H9 (cell line): ENCODE results near the gene CENPA. TPM values are rescaled to one million over a fixed set of nuclear protein-coding genes. Genes with fewer than 3 reads are reported as not detected.

ENCODE experiments used
- DNase-seq: peaks from one replicate; pipeline ENCODE4 v3.0.0-alpha.2; 2017
- H2AFZ ChIP-seq: one replicate; pipeline ENCODE4 v1.6.1; 2013; ENCODE audit warnings: mild to moderate bottlenecking, low read length, control low read depth, moderate library complexity
- H2AK5ac ChIP-seq: 2 replicates; pipeline ENCODE4 v1.6.1; 2013; ENCODE audit warnings: low read length, control low read depth, mixed read lengths; ENCODE audit not compliant: insufficient read length
- H2BK120ac ChIP-seq: one replicate; pipeline ENCODE4 v1.6.1; 2013; ENCODE audit warnings: low read depth, mild to moderate bottlenecking, low read length, control low read depth, inconsistent platforms; ENCODE audit not compliant: poor library complexity, severe bottlenecking
- H2BK12ac ChIP-seq: 2 replicates; pipeline ENCODE4 v1.6.1; 2013; ENCODE audit warnings: low read length, control low read depth, mixed read lengths, low read depth; ENCODE audit not compliant: insufficient read length
- H2BK15ac ChIP-seq: 2 replicates; pipeline ENCODE4 v1.6.1; 2013; ENCODE audit warnings: low read depth, low read length, control low read depth
- H2BK20ac ChIP-seq: one replicate; pipeline ENCODE4 v1.6.1; 2013; ENCODE audit warnings: low read depth, mild to moderate bottlenecking, low read length, control low read depth, inconsistent platforms; ENCODE audit not compliant: poor library complexity, severe bottlenecking
- H2BK5ac ChIP-seq: 2 replicates; pipeline ENCODE4 v1.6.1; 2013; ENCODE audit warnings: low read length, control low read depth, mixed read lengths; ENCODE audit not compliant: insufficient read length
- H3K14ac ChIP-seq: 2 replicates; pipeline ENCODE4 v1.6.1; 2013; ENCODE audit warnings: low read length, control low read depth; ENCODE audit not compliant: insufficient read depth
- H3K18ac ChIP-seq: 2 replicates; pipeline ENCODE4 v1.6.1; 2013; ENCODE audit warnings: low read depth, mild to moderate bottlenecking, mixed read lengths, low read length, control low read depth; ENCODE audit not compliant: insufficient read length
- H3K23ac ChIP-seq: 2 replicates; pipeline ENCODE4 v1.6.1; 2013; ENCODE audit warnings: low read length, control low read depth, mixed read lengths, low read depth; ENCODE audit not compliant: insufficient read length
- H3K23me2 ChIP-seq: 2 replicates; pipeline ENCODE4 v1.6.1; 2013; ENCODE audit warnings: low read depth, mild to moderate bottlenecking, mixed read lengths, low read length, control low read depth; ENCODE audit not compliant: insufficient read length, poor library complexity, severe bottlenecking
- H3K27ac ChIP-seq: 2 replicates; pipeline ENCODE4 v1.5.1; 2013; ENCODE audit warnings: low read length, control low read depth, mixed read lengths, low read depth; ENCODE audit not compliant: insufficient read length
- H3K27me3 ChIP-seq: 2 replicates; pipeline ENCODE4 v1.6.1; 2013; ENCODE audit warnings: low read length, control low read depth, inconsistent platforms; ENCODE audit not compliant: insufficient read depth
- H3K4ac ChIP-seq: 2 replicates; pipeline ENCODE4 v1.6.1; 2013; ENCODE audit warnings: low read depth, mild to moderate bottlenecking, control low read depth, inconsistent platforms, low read length, moderate library complexity
- H3K4me1 ChIP-seq: 2 replicates; pipeline ENCODE4 v1.6.1; 2013; ENCODE audit warnings: low read length, control low read depth, inconsistent platforms; ENCODE audit not compliant: insufficient read depth
- H3K4me2 ChIP-seq: 2 replicates; pipeline ENCODE4 v1.6.1; 2013; ENCODE audit warnings: low read length, control low read depth, mixed read lengths; ENCODE audit not compliant: insufficient read length, insufficient read depth
- H3K56ac ChIP-seq: 2 replicates; pipeline ENCODE4 v1.6.1; 2013; ENCODE audit warnings: low read depth, mild to moderate bottlenecking, mixed read lengths, low read length, control low read depth; ENCODE audit not compliant: insufficient read length
- H3K79me1 ChIP-seq: 2 replicates; pipeline ENCODE4 v1.6.1; 2013; ENCODE audit warnings: low read depth, mild to moderate bottlenecking, moderate library complexity, low read length, control low read depth, inconsistent platforms; ENCODE audit not compliant: insufficient read depth, poor library complexity, severe bottlenecking
- H3K79me2 ChIP-seq: 2 replicates; pipeline ENCODE4 v1.6.1; 2013; ENCODE audit warnings: low read length, control low read depth, inconsistent platforms; ENCODE audit not compliant: insufficient read depth
- H3K9ac ChIP-seq: 2 replicates; pipeline ENCODE4 v1.6.1; 2013; ENCODE audit warnings: low read length, control low read depth, mixed read lengths; ENCODE audit not compliant: insufficient read length; ENCODE audit errors: extremely low read depth
- H3K9me3 ChIP-seq: one replicate; pipeline ENCODE4 v1.6.1; 2013; ENCODE audit warnings: low read depth, low read length, inconsistent platforms; ENCODE audit not compliant: control insufficient read depth
- H3T11ph ChIP-seq: one replicate; pipeline ENCODE4 v1.6.1; 2013; ENCODE audit warnings: mild to moderate bottlenecking, low read length, control low read depth, inconsistent platforms
- H4K20me1 ChIP-seq: one replicate; pipeline ENCODE4 v1.6.1; 2013; ENCODE audit not compliant: control insufficient read depth, insufficient read length, insufficient read depth
- H4K5ac ChIP-seq: 2 replicates; pipeline ENCODE4 v1.6.1; 2013; ENCODE audit warnings: low read depth, mild to moderate bottlenecking, mixed read lengths, low read length, control low read depth; ENCODE audit not compliant: insufficient read length
- H4K8ac ChIP-seq: replicated peaks from 2 replicates; pipeline ENCODE4 v1.6.1; 2013; ENCODE audit warnings: low read length, control low read depth, mixed read lengths, low read depth; ENCODE audit not compliant: insufficient read length
- H4K91ac ChIP-seq: 2 replicates; pipeline ENCODE4 v1.6.1; 2013; ENCODE audit warnings: low read depth, mild to moderate bottlenecking, moderate library complexity, mixed read lengths, low read length, control low read depth; ENCODE audit not compliant: insufficient read length
- H3K27ac Mint-ChIP-seq, 3 experiments: 2 replicates in 2 of 3; 3 replicates in 1 of 3; pipeline ENCODE4 v1.8.0; 2020 to 2021; ENCODE audit warnings: mixed read lengths in 3 of 3, mild to moderate bottlenecking in 1 of 3, moderate library complexity in 1 of 3
- H3K27me3 Mint-ChIP-seq: 2 replicates; pipeline ENCODE4 v1.8.0; 2021; ENCODE audit warnings: low read depth, mild to moderate bottlenecking, moderate library complexity, mixed read lengths
- H3K36me3 Mint-ChIP-seq, 3 experiments: 2 replicates in 2 of 3; 3 replicates in 1 of 3; pipeline ENCODE4 v1.8.0; 2020 to 2021; ENCODE audit warnings: low read depth in 3 of 3, mixed read lengths in 3 of 3; ENCODE audit not compliant: insufficient read depth in 1 of 3
- H3K4me1 Mint-ChIP-seq, 2 experiments: 2 replicates each; pipeline ENCODE4 v1.8.0; 2020; ENCODE audit warnings: mixed read lengths in 2 of 2
- H3K4me3 Mint-ChIP-seq, 2 experiments: 2 replicates in 1 of 2; 3 replicates in 1 of 2; pipeline ENCODE4 v1.8.0; 2020 to 2021; ENCODE audit warnings: mild to moderate bottlenecking in 2 of 2, mixed read lengths in 2 of 2, moderate library complexity in 1 of 2
- H3K9me3 Mint-ChIP-seq, 2 experiments: 2 replicates in 1 of 2; 3 replicates in 1 of 2; pipeline ENCODE4 v1.8.0; 2020; ENCODE audit warnings: mild to moderate bottlenecking in 2 of 2, mixed read lengths in 2 of 2, moderate library complexity in 1 of 2
- CTCF ChIP-seq: fragments of 200-600 bp; sonication (generic); conservative IDR thresholded peaks from 3 replicates; pipeline ENCODE4 v1.8.0; 2021; ENCODE audit warnings: antibody characterized with exemption, mild to moderate bottlenecking
- WGBS: extraction: QIAGEN DNeasy Blood & Tissue Kit; methylation state at CpG from one replicate; pipeline ENCODE4 v1.1.7; 2013; ENCODE audit warnings: missing lambda C conversion rate, low lambda C conversion rate, mixed read lengths; ENCODE audit not compliant: insufficient read length; ENCODE audit errors: extremely low coverage; 5-methylcytosine and 5-hydroxymethylcytosine counted together
- total RNA-seq: library from RNA; stranded (reverse); gene quantifications from 2 replicates; pipeline ENCODE4 v1.2.1, GENCODE V29; 2021

Gene CENPA
- total RNA-seq, 1 experiment from 2014 or later = 19.3 TPM

- no peak overlapping the region for H3K4ac ChIP-seq
- Mint-ChIP-seq H3K4me3 (no peak overlapping the region), H3K9me3 (no peaks in the 10 kb centered on the region; a peak in 1 of 5 replicates), H3K27ac (peak overlapping the region in 1 of 3 experiments; percentile 25; a peak in 1 of 7 replicates), H3K4me1 (peaks cover 10 to 14% of the 10 kb centered on the region in 2 experiments), H3K36me3 (no peaks in the 10 kb centered on the region), H3K27me3 (peaks cover 10% of the 10 kb centered on the region)
- no peaks in the 10 kb centered on the region for H3K23me2 ChIP-seq
- H2BK12ac ChIP-seq = no peak overlapping the region
- no peak overlapping the region for H2BK20ac ChIP-seq
- H4K20me1 ChIP-seq = no peaks in the 10 kb centered on the region
- H3K79me1 ChIP-seq = no peaks in the 10 kb centered on the region
- TF ChIP-seq CTCF = no peak
- no peak overlapping the region for H4K5ac ChIP-seq
- no peak overlapping the region for H3K56ac ChIP-seq
- H3K18ac ChIP-seq = no peak overlapping the region
- no peaks in the 10 kb centered on the region for H3K79me2 ChIP-seq
- no peak overlapping the region for H3K27ac ChIP-seq
- no peak overlapping the region for H4K91ac ChIP-seq
- no peak for DNase-seq
- no peaks in the 10 kb centered on the region for H3K9me3 ChIP-seq
- no peak overlapping the region for H2BK15ac ChIP-seq
- H2AFZ ChIP-seq = no peak overlapping the region
- no peak overlapping the region for H2BK120ac ChIP-seq
- no peak overlapping the region for H3K4me2 ChIP-seq
- no peak overlapping the region; the same call in 1 of the 2 replicates for H3K14ac ChIP-seq
- no peak overlapping the region for H3T11ph ChIP-seq
- H2AK5ac ChIP-seq = no peak overlapping the region
- H3K27me3 ChIP-seq = no peaks in the 10 kb centered on the region
- no peak overlapping the region for H2BK5ac ChIP-seq
- no peak overlapping the region for H4K8ac ChIP-seq
- H3K23ac ChIP-seq = no peak overlapping the region
- no peaks in the 10 kb centered on the region for H3K4me1 ChIP-seq
- H3K9ac ChIP-seq = no peak overlapping the region
- no CpG with 5 or more reads among the region's 3 CpGs for WGBS
These were observed 23.4 kb downstream of the CENPA start for GRCh38 chr2:26809211-26809610.
